ENCODE results near the gene NTNG2.

DNA sequence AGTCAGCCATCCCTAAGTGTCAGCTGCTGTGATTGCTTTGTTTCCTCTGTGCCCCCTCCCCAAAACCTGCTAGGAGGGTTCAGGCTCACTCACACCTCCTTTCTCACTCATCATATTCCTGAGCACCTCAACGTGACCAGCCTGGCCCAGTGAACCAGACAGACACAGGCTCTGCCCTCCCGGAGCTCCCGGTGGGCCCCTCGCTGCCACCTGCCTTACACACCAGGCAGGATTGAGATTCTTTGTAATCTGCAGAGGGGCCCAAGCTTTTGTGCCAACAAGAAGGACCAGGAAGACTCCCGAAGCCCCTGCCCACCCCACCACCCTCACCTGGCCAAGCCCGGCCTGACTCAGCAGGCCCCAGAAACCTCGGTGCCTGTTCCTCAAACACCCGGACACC lies 87.8 kb downstream of the NTNG2 start:
- TF ChIP-seq, protein P1, sequence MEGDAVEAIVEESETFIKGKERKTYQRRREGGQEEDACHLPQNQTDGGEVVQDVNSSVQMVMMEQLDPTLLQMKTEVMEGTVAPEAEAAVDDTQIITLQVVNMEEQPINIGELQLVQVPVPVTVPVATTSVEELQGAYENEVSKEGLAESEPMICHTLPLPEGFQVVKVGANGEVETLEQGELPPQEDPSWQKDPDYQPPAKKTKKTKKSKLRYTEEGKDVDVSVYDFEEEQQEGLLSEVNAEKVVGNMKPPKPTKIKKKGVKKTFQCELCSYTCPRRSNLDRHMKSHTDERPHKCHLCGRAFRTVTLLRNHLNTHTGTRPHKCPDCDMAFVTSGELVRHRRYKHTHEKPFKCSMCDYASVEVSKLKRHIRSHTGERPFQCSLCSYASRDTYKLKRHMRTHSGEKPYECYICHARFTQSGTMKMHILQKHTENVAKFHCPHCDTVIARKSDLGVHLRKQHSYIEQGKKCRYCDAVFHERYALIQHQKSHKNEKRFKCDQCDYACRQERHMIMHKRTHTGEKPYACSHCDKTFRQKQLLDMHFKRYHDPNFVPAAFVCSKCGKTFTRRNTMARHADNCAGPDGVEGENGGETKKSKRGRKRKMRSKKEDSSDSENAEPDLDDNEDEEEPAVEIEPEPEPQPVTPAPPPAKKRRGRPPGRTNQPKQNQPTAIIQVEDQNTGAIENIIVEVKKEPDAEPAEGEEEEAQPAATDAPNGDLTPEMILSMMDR (IDR thresholded peaks at IDR 0.05): no peak
- TF ChIP-seq POLR2AphosphoS5 (IDR thresholded peaks at IDR 0.05) (no peak), EP300 (IDR thresholded peaks at IDR 0.05) (no peak)
